Thyroid gland (tissue), 4 donors: Measurements from ENCODE around the gene GPC5. TPM values are rescaled to one million over a fixed set of nuclear protein-coding genes. Genes with fewer than 3 reads are reported as not detected.

ENCODE experiments used
- DNase-seq, 2 donors: peaks; one replicate each; pipeline ENCODE4 v3.0.0-alpha.2; 2019
- H3K27ac ChIP-seq, 3 donors: fragments of 200-600 bp; sonication (generic); 1 replicate in 2 of 3; 2 replicates in 1 of 3; pipeline ENCODE4 v1.5.1; 2016 to 2019; ENCODE audit warnings: mild to moderate bottlenecking in 1 of 3, moderate library complexity in 1 of 3
- H3K27me3 ChIP-seq: fragments of 200-600 bp; sonication (generic); one replicate; pipeline ENCODE4 v1.5.1; 2019
- H3K36me3 ChIP-seq, 2 donors: fragments of 200-600 bp; sonication (generic); one replicate each; pipeline ENCODE4 v1.5.1; 2016 to 2019
- H3K4me1 ChIP-seq, 2 donors: fragments of 200-600 bp; sonication (generic); one replicate each; pipeline ENCODE4 v1.5.1; 2017 to 2019
- H3K4me3 ChIP-seq, 3 donors: fragments of 200-600 bp; sonication (generic); replicated peaks in 1 of 3; 1 replicate in 2 of 3; 2 replicates in 1 of 3; pipeline ENCODE4 v1.5.1; 2016; ENCODE audit warnings: mild to moderate bottlenecking in 1 of 3
- H3K9me3 ChIP-seq: fragments of 200-600 bp; sonication (generic); one replicate; pipeline ENCODE4 v1.5.1; 2017
- CTCF ChIP-seq, 6 experiments: fragments of 200-600 bp in 3 of 6; fragments of 450-650 bp in 3 of 6; sonication (generic) in 3 of 6; IDR thresholded peaks; one replicate each; pipeline ENCODE4 v1.5.1; 2016 to 2019; ENCODE audit warnings: antibody characterized with exemption in 6 of 6, mild to moderate bottlenecking in 2 of 6, inconsistent platforms in 1 of 6, moderate library complexity in 1 of 6
- POLR2A ChIP-seq, 2 donors: fragments of 450-650 bp; IDR thresholded peaks; one replicate each; pipeline ENCODE4 v1.6.1; 2017; ENCODE audit warnings: antibody characterized with exemption in 2 of 2, mild to moderate bottlenecking in 2 of 2, moderate library complexity in 1 of 2
- WGBS, 2 donors: methylation state at CpG; one replicate each; pipeline ENCODE4 v1.1.5; 2017; 5-methylcytosine and 5-hydroxymethylcytosine counted together
- intact Hi-C: fragments of 100-400 bp; cut with DNase I; formaldehyde crosslinking; loops from one replicate; pipeline ENCODE4 v1.15.1; 2023
- total RNA-seq, 4 donors: library from RNA; depleted of rRNA; stranded (reverse); fragments of >200 nt; gene quantifications; one replicate each; pipeline ENCODE4 v1.2.3, GENCODE V29; 2016

GPC5 gene
- total RNA-seq, 4 donors from 2014 or later: 0.67 to 2.3 (median 1.3) TPM

- no peaks in the 10 kb centered on the region for H3K9me3 ChIP-seq
- DNase-seq: no peak
- H3K36me3 ChIP-seq: no peaks in the 10 kb centered on the region
- no peaks in the 10 kb centered on the region for H3K27me3 ChIP-seq
- TF ChIP-seq CTCF (IDR thresholded peaks at IDR 0.05): no peak
- TF ChIP-seq POLR2A (IDR thresholded peaks at IDR 0.05): no peak
- H3K4me3 ChIP-seq: no peak overlapping the region
- intact Hi-C loops: no loop called here
- no peak overlapping the region for H3K27ac ChIP-seq
- H3K4me1 ChIP-seq: no peaks in the 10 kb centered on the region
Measured at GRCh38 chr13:91902291-91902690, 503.9 kb downstream of the GPC5 start.

GRCh38 chr13:91904005-91904404 lies 505.6 kb downstream of the GPC5 start:
- WGBS, 2 donors: 0% methylated on average over 1 of the region's 1 CpG

GRCh38 chr13:91904597-91904996 lies 506.2 kb downstream of the GPC5 start:
- H3K36me3 ChIP-seq: no peaks in the 10 kb centered on the region
- H3K27ac ChIP-seq: no peak overlapping the region
- H3K9me3 ChIP-seq: no peaks in the 10 kb centered on the region
- no peak for TF ChIP-seq POLR2A (IDR thresholded peaks at IDR 0.05)
- TF ChIP-seq CTCF (IDR thresholded peaks at IDR 0.05): no peak
- 17 to 26% methylated on average over 1 of the region's 1 CpG for WGBS, 2 donors
- no peak overlapping the region for H3K4me3 ChIP-seq
- intact Hi-C loops: no loop called here
- H3K4me1 ChIP-seq: no peaks in the 10 kb centered on the region
- no peaks in the 10 kb centered on the region for H3K27me3 ChIP-seq
- DNase-seq: peak in 1 of 2 donors; percentile 4

More at GRCh38 chr13:91904005-91904404, 505.6 kb downstream of the GPC5 start:
- intact Hi-C loops: no loop called here
- Histone ChIP-seq H3K4me3 (no peak overlapping the region), H3K36me3 (no peaks in the 10 kb centered on the region), H3K9me3 (no peaks in the 10 kb centered on the region), H3K27ac (no peak overlapping the region), H3K27me3 (no peaks in the 10 kb centered on the region), H3K4me1 (no peaks in the 10 kb centered on the region)
- DNase-seq: peak in 1 of 2 donors; percentile 23
- TF ChIP-seq POLR2A (IDR thresholded peaks at IDR 0.05) (no peak), CTCF (IDR thresholded peaks at IDR 0.05) (no peak)

GRCh38 chr13:91907398-91907797 lies 509.0 kb downstream of the GPC5 start:
- no peaks in the 10 kb centered on the region for H3K36me3 ChIP-seq
- no peaks in the 10 kb centered on the region for H3K9me3 ChIP-seq
- H3K27ac ChIP-seq: no peak overlapping the region
- DNase-seq: no peak
- no peaks in the 10 kb centered on the region for H3K4me1 ChIP-seq
- H3K27me3 ChIP-seq: no peaks in the 10 kb centered on the region
- no peak overlapping the region for H3K4me3 ChIP-seq
- 84 to 87% methylated on average over 1 of the region's 1 CpG for WGBS, 2 donors
- intact Hi-C loops: no loop called here
- TF ChIP-seq POLR2A (IDR thresholded peaks at IDR 0.05): no peak
- TF ChIP-seq CTCF (IDR thresholded peaks at IDR 0.05): no peak

GRCh38 chr13:91909617-91910016 lies 511.2 kb downstream of the GPC5 start:
- intact Hi-C loops: no loop called here
- 75 to 82% methylated on average over 2 of the region's 2 CpGs for WGBS, 2 donors
- DNase-seq: no peak

More at GRCh38 chr13:91909617-91910016, 511.2 kb downstream of the GPC5 start:
- Histone ChIP-seq H3K36me3 (no peaks in the 10 kb centered on the region), H3K9me3 (no peaks in the 10 kb centered on the region), H3K27me3 (no peaks in the 10 kb centered on the region), H3K4me1 (no peaks in the 10 kb centered on the region), H3K4me3 (no peak overlapping the region), H3K27ac (no peak overlapping the region)
- TF ChIP-seq CTCF (IDR thresholded peaks at IDR 0.05) (no peak), POLR2A (IDR thresholded peaks at IDR 0.05) (no peak)
